H1 (cell line): ENCODE results near the gene RSU1. TPM values are rescaled to one million over a fixed set of nuclear protein-coding genes. Genes with fewer than 3 reads are reported as not detected.

ENCODE experiments used
- BACH1 ChIP-seq: IDR thresholded peaks from 2 replicates; pipeline ENCODE4 v1.6.1; 2012; ENCODE audit warnings: low read length, improper control_type of control experiment
- CTBP2 ChIP-seq: IDR thresholded peaks from 2 replicates; pipeline ENCODE4 v1.7.0; 2011; ENCODE audit warnings: borderline replicate concordance, mild to moderate bottlenecking, moderate library complexity, mixed read lengths, low read length; ENCODE audit not compliant: insufficient read depth, insufficient read length
- HDAC2 ChIP-seq, 2 experiments: fragments of 300-600 bp in 1 of 2; sonication (generic) in 1 of 2; IDR thresholded peaks; 2 replicates each; pipeline ENCODE4 v1.6.1; 2011 to 2012; ENCODE audit warnings: low read depth in 2 of 2, low read length in 2 of 2, mild to moderate bottlenecking in 2 of 2, moderate library complexity in 2 of 2, borderline replicate concordance in 1 of 2, inconsistent platforms in 1 of 2
- JUND ChIP-seq: IDR thresholded peaks from 2 replicates; pipeline ENCODE4 v1.6.1; 2011; ENCODE audit warnings: mild to moderate bottlenecking, improper control_type of control experiment, low read length
- KDM1A ChIP-seq: fragments of 200-600, 300-600 bp; sonication (generic); IDR thresholded peaks from 2 replicates; pipeline ENCODE4 v1.7.1; 2016; ENCODE audit warnings: mild to moderate bottlenecking, low read length, borderline replicate concordance
- MAX ChIP-seq: IDR thresholded peaks from 2 replicates; pipeline ENCODE4 v1.6.1; 2012; ENCODE audit warnings: inconsistent platforms
- POLR2AphosphoS5 ChIP-seq: IDR thresholded peaks from 2 replicates; pipeline ENCODE4 v1.6.1; 2011; ENCODE audit warnings: low read depth, low read length
- POU5F1 ChIP-seq: IDR thresholded peaks from 2 replicates; pipeline ENCODE4 v1.6.1; 2011; ENCODE audit warnings: low read depth, mild to moderate bottlenecking, low read length, moderate library complexity
- SUZ12 ChIP-seq: fragments of 200-600 bp; sonication (generic); IDR thresholded peaks from 2 replicates; pipeline ENCODE4 v1.6.1; 2012; ENCODE audit warnings: mild to moderate bottlenecking, inconsistent platforms, low read length, moderate library complexity, mixed read lengths
- ZNF274 ChIP-seq: IDR thresholded peaks from 2 replicates; pipeline ENCODE4 v1.7.0; 2012; ENCODE audit warnings: low read length, borderline replicate concordance; ENCODE audit errors: extremely low read depth
- polyA plus RNA-seq, 7 experiments: library from polyadenylated mRNA; depleted of rRNA in 3 of 7; stranded (reverse) in 5 of 7; unstranded in 2 of 7; fragments of >200 nt in 5 of 7; fragments of 200-250 nt in 2 of 7; gene quantifications; 1 replicate in 5 of 7; 2 replicates in 1 of 7; 4 replicates in 1 of 7; pipeline versions ENCODE4 v1.2.1 to v1.2.3, GENCODE V29; 2011 to 2013; ENCODE audit warnings: missing spikeins in 2 of 7, mixed read lengths in 2 of 7
- total RNA-seq: library from RNA; stranded (reverse); fragmentation: NEBNext Ultra II Directional; extraction: Animal tissue kit (Norgen Biotek cat#: 25700); gene quantifications from 2 replicates; pipeline ENCODE4 v1.2.1, GENCODE V29; 2021
- TF ChIP-seq, protein P1 (sequence below): fragments of 300-600 bp; sonication (generic); IDR thresholded peaks from 2 replicates; pipeline ENCODE4 v1.7.1; 2012; ENCODE audit warnings: low read length, moderate library complexity, mild to moderate bottlenecking, inconsistent platforms; ENCODE audit not compliant: insufficient replicate concordance

The RSU1 gene
- total and polyA plus RNA-seq, 2 of the 8 experiments (the other 6 are each of a cell fraction or from before 2014, with no cell fraction given), result 50.0 to 68.2 TPM

GRCh38 chr10:16828701-16829175, 11.5 kb upstream of the RSU1 start (continued):
- TF ChIP-seq, protein P1, sequence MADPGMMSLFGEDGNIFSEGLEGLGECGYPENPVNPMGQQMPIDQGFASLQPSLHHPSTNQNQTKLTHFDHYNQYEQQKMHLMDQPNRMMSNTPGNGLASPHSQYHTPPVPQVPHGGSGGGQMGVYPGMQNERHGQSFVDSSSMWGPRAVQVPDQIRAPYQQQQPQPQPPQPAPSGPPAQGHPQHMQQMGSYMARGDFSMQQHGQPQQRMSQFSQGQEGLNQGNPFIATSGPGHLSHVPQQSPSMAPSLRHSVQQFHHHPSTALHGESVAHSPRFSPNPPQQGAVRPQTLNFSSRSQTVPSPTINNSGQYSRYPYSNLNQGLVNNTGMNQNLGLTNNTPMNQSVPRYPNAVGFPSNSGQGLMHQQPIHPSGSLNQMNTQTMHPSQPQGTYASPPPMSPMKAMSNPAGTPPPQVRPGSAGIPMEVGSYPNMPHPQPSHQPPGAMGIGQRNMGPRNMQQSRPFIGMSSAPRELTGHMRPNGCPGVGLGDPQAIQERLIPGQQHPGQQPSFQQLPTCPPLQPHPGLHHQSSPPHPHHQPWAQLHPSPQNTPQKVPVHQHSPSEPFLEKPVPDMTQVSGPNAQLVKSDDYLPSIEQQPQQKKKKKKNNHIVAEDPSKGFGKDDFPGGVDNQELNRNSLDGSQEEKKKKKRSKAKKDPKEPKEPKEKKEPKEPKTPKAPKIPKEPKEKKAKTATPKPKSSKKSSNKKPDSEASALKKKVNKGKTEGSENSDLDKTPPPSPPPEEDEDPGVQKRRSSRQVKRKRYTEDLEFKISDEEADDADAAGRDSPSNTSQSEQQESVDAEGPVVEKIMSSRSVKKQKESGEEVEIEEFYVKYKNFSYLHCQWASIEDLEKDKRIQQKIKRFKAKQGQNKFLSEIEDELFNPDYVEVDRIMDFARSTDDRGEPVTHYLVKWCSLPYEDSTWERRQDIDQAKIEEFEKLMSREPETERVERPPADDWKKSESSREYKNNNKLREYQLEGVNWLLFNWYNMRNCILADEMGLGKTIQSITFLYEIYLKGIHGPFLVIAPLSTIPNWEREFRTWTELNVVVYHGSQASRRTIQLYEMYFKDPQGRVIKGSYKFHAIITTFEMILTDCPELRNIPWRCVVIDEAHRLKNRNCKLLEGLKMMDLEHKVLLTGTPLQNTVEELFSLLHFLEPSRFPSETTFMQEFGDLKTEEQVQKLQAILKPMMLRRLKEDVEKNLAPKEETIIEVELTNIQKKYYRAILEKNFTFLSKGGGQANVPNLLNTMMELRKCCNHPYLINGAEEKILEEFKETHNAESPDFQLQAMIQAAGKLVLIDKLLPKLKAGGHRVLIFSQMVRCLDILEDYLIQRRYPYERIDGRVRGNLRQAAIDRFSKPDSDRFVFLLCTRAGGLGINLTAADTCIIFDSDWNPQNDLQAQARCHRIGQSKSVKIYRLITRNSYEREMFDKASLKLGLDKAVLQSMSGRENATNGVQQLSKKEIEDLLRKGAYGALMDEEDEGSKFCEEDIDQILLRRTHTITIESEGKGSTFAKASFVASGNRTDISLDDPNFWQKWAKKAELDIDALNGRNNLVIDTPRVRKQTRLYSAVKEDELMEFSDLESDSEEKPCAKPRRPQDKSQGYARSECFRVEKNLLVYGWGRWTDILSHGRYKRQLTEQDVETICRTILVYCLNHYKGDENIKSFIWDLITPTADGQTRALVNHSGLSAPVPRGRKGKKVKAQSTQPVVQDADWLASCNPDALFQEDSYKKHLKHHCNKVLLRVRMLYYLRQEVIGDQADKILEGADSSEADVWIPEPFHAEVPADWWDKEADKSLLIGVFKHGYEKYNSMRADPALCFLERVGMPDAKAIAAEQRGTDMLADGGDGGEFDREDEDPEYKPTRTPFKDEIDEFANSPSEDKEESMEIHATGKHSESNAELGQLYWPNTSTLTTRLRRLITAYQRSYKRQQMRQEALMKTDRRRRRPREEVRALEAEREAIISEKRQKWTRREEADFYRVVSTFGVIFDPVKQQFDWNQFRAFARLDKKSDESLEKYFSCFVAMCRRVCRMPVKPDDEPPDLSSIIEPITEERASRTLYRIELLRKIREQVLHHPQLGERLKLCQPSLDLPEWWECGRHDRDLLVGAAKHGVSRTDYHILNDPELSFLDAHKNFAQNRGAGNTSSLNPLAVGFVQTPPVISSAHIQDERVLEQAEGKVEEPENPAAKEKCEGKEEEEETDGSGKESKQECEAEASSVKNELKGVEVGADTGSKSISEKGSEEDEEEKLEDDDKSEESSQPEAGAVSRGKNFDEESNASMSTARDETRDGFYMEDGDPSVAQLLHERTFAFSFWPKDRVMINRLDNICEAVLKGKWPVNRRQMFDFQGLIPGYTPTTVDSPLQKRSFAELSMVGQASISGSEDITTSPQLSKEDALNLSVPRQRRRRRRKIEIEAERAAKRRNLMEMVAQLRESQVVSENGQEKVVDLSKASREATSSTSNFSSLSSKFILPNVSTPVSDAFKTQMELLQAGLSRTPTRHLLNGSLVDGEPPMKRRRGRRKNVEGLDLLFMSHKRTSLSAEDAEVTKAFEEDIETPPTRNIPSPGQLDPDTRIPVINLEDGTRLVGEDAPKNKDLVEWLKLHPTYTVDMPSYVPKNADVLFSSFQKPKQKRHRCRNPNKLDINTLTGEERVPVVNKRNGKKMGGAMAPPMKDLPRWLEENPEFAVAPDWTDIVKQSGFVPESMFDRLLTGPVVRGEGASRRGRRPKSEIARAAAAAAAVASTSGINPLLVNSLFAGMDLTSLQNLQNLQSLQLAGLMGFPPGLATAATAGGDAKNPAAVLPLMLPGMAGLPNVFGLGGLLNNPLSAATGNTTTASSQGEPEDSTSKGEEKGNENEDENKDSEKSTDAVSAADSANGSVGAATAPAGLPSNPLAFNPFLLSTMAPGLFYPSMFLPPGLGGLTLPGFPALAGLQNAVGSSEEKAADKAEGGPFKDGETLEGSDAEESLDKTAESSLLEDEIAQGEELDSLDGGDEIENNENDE, result no peak
- TF ChIP-seq POU5F1 (no peak), CTBP2 (no peak), SUZ12 (no peak), HDAC2 (IDR thresholded peaks at IDR 0.05; ENCODE audit: borderline replicate concordance in 1 of 2, low read depth in 2 of 2, low read length in 2 of 2) (no peak), BACH1 (no peak), POLR2AphosphoS5 (no peak), KDM1A (no peak), JUND (no peak), MAX (no peak), ZNF274 (no peak)
- TF ChIP-seq, all 59 proteins: peak for 0
